HG02759 (cell line): ENCODE results near the gene BCL2.
A peak's percentile ranks its signal among the peaks of the same experiment; 100 is the strongest.

Experiments used
- ATAC-seq: cut with Tn5 transposase; IDR thresholded peaks from one replicate; pipeline ENCODE4 v1.9.1; 2021; ENCODE audit warnings: mild to moderate bottlenecking, moderate library complexity; ENCODE audit not compliant: unreplicated experiment

The BCL2 gene

GRCh38 chr18:63161761-63162195, 157.8 kb downstream of the BCL2 start:
- ATAC-seq = peak; percentile 55

GRCh38 chr18:63161032-63161760, 158.4 kb downstream of the BCL2 start:
- ATAC-seq = peak; percentile 24

GRCh38 chr18:63160172-63160995, 159.2 kb downstream of the BCL2 start:
- ATAC-seq = no peak

- no peak for ATAC-seq
These were observed 160.0 kb downstream of the BCL2 start for GRCh38 chr18:63159590-63159989.

- ATAC-seq = peak; percentile 14
These were observed 160.8 kb downstream of the BCL2 start for GRCh38 chr18:63158676-63159291.

- ATAC-seq = no peak
These were observed 161.4 kb downstream of the BCL2 start for GRCh38 chr18:63158012-63158631.

- peak; percentile 11 for ATAC-seq
These were observed 162.1 kb downstream of the BCL2 start for GRCh38 chr18:63157293-63158011.

GRCh38 chr18:63155910-63156773, 163.4 kb downstream of the BCL2 start:
- no peak for ATAC-seq

- ATAC-seq = peak; percentile 39
These were observed 164.3 kb downstream of the BCL2 start for GRCh38 chr18:63155169-63155852.

- no peak for ATAC-seq
These were observed 165.0 kb downstream of the BCL2 start for GRCh38 chr18:63154350-63155152.

GRCh38 chr18:63152791-63153190, 166.8 kb downstream of the BCL2 start:
- ATAC-seq = no peak

- ATAC-seq = no peak
These were observed 167.5 kb downstream of the BCL2 start for GRCh38 chr18:63152096-63152495.

GRCh38 chr18:63151539-63151938, 168.0 kb downstream of the BCL2 start:
- no peak for ATAC-seq

- ATAC-seq = peak; percentile 31
These were observed 168.6 kb downstream of the BCL2 start for GRCh38 chr18:63150942-63151421.

GRCh38 chr18:63150326-63150725, 169.2 kb downstream of the BCL2 start:
- ATAC-seq = no peak

- ATAC-seq = no peak
These were observed 170.3 kb downstream of the BCL2 start for GRCh38 chr18:63149302-63149587.

GRCh38 chr18:63148449-63149301, 170.9 kb downstream of the BCL2 start:
- no peak for ATAC-seq
